CD4-positive, alpha-beta T cell treated with Interleukin-1 beta for 1 hour (primary cell): ENCODE measurements around the gene OXLD1.
A peak's percentile ranks its signal among the peaks of the same experiment; 100 is the strongest.

ENCODE experiments used
- DNase-seq, 2 donors: peaks; one replicate each; pipeline ENCODE4 v3.0.0-alpha.2; 2020 to 2022

OXLD1 gene

DNA sequence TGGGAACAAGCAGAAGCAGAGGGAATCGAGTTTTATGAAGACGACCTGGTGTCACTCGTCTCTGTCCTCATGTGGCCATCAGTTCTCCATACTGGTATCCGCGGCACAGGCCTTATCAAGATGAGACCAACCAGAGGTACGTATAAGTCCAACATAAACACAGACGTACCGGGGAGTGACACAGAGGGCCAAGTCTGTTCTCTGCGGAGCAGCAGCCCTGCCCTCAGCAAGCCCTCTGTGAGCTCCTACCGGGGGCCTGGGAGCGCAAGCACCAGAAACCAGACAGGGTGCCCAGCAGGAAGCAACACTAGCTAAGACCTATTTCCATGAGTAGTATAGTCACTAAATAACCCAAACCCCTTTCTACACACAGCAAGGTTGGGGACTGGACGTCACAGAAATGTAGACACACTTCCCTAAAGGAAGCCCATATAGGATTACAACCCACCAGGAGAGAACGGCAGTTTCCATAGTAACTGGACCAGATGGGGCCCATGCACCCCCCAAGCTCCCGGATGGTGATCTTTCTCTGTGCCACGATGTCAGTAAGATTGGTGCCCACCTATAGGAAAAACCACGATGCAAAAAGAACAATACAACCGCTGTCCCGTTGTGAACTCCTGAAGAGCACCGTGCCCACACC, 16.3 kb upstream of the OXLD1 start:
- DNase-seq, result no peak

GRCh38 chr17:81681672-81682071, 15.3 kb upstream of the OXLD1 start:
- DNase-seq, result no peak

- no peak for DNase-seq
Measured at GRCh38 chr17:81680150-81680549, 13.7 kb upstream of the OXLD1 start.

DNA sequence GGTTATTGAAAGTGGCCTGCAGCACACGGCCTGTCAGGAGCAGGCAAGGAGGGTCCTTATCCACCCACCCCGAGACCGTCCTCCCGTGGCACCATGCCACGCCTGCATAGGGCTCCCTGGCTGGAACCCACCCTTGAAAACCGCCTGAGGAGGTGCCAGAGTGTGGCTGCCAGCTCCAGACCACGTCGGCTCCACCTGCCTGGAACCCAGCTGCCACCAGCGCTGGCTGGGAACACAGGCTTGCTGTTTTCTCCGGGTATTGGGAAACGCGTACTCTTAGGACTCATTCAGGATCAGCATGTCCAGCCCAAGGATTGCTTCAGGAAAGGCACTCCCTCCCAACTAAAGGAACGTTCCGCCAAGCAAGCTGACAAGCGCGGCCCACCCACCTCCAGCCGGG, 10.5 kb upstream of the OXLD1 start:
- DNase-seq, result no peak

- peak; percentile 39 to 41 for DNase-seq
Measured at GRCh38 chr17:81675515-81676221, 9.3 kb upstream of the OXLD1 start.

DNA sequence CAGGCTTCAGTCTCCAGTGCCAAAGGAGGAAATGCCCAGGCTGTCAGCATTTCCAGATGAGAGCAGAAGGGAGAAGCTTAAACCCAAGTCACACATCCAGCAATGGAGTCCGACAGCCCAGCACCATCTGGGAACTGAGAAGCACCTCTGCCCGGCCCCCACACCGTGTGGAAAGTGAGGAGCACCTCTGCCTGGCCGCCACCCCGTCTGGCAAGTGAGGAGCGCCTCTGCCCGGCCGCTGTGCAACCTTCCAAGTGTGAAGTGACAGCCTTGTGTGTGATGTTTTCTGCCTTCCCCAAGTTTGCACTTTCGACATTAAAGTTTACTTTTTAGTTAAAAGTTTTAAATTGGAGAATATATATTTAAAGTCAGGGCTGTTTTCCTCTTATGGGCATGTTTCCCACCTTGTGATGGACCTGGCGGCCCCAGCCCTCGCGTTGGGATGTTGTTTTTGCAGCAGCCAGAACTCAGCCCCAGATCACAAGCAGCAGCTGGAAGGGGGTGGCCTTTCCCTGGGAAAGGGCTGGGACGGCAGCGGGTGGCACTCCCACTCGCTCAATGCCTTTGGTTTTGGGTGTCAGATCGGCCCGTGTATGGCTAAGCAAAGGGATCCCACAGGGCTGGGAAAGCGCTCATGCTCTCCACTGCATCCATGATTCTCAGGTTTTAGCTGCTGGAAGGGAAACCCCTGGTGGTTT, 7.3 kb upstream of the OXLD1 start:
- no peak for DNase-seq

GRCh38 chr17:81672954-81673353, 6.5 kb upstream of the OXLD1 start:
- no peak for DNase-seq

DNA sequence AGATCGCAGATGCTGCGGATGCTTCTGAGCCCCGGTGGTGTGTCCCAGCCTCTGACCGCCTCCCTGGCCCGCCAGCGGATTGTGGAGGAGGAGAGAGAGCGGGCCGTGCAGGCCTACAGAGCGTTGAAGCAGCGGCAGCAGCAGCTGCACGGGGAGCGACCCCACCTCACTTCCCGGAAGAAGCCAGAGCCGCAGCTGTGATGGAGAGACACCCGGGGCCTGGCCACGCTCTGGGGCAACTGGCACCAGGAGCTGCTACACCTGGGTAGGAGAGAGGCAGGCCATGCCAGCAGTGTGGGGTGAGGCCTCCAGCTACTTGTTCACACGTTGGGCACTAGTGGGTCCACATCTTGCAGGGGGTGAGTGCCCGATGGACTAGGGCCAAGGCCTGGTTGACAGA, 6.1 kb upstream of the OXLD1 start:
- no peak for DNase-seq

- DNase-seq, result no peak
Measured at GRCh38 chr17:81667754-81668153, 1.3 kb upstream of the OXLD1 start.

DNA sequence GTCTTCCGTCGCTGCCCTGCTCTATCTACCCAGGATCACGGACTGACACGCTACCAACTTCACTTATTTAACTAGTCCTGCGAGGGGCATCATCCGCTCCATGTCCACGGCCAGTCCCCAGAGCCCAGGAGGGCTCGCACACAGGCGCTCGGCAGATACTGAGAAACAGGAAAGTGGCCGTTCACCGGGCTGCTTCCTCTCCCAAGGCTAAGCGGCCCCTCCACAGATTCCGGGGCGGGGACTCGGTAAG, 388 bp downstream of the OXLD1 start:
- peak in 1 of 2 donors; percentile 19 for DNase-seq

DNA sequence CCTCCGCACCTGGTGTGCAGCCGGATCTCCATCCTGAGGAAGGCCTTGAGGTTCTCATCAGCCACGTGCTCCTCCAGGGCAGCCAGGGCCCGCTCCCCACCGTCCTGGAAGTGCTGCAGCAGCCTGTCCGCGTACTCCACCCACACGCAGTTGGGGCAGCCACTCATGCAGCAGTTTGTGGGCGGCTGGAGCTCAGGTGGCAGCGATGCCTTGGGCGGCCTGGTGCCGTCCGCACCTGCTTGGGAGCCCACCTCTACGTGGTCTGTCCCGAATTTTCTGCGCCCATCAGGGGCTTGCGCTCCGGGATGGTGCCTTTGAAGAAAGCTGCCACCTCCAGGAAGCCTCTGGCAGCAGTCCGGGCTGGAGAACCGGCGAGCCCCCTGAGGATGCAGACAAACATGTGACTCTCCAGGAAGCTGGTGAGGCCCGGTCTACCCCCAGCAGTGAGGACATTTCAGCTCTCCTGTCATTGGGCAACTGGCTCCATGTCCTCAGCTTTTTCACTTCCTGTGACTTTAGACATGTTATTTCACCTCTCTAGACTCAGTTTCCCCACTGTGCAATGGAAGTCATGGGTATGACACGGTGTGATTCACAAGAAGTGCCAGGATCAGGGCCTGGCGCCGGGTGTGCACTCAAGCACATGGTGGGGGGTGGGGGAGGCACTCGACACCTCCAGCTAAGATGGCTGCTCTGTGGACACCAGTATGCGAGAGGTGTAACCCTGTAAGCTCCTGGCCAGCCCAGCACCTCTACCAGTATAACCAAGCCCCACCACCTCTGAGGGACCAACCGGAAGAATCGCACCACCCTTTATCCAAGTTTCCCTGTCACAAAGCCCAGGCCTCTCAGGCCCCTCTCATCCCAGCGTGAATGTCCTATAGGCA, 957 bp downstream of the OXLD1 start:
- peak; percentile 34 to 43 for DNase-seq

- no peak for DNase-seq
Measured at GRCh38 chr17:81664051-81664470, 2.3 kb downstream of the OXLD1 start.

DNA sequence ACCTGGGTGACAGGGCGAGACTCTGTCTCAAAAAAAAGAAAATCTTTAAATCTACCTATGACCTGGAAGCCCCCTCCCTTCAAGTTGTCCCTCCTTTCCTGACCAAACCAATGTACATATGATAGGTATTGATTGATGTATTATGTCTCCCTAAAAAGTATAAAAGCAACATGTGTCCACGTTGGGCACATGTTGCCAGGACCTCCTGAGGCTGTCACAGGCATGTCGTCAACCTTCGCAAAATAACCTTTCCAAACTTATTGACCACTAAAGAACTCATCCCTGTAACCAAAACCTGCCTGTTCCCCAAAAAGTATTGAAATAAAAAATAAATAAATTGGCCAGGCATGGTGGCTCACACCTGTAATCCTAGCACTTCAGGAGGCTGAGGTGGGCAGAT, 4.4 kb downstream of the OXLD1 start:
- no peak for DNase-seq

- no peak for DNase-seq
Measured at GRCh38 chr17:81660441-81660840, 6.0 kb downstream of the OXLD1 start.

GRCh38 chr17:81659038-81659437, 7.4 kb downstream of the OXLD1 start:
- DNase-seq, result no peak

GRCh38 chr17:81656835-81657234, 9.6 kb downstream of the OXLD1 start:
- DNase-seq, result no peak

GRCh38 chr17:81656118-81656743, 10.2 kb downstream of the OXLD1 start, which contains the start of gene PDE6G:
Gene PDE6G, minus strand, starts transcription at chr17:81656542. Its CDS starts 3,237 bp downstream, at chr17:81653305.
- DNase-seq, result no peak

DNA sequence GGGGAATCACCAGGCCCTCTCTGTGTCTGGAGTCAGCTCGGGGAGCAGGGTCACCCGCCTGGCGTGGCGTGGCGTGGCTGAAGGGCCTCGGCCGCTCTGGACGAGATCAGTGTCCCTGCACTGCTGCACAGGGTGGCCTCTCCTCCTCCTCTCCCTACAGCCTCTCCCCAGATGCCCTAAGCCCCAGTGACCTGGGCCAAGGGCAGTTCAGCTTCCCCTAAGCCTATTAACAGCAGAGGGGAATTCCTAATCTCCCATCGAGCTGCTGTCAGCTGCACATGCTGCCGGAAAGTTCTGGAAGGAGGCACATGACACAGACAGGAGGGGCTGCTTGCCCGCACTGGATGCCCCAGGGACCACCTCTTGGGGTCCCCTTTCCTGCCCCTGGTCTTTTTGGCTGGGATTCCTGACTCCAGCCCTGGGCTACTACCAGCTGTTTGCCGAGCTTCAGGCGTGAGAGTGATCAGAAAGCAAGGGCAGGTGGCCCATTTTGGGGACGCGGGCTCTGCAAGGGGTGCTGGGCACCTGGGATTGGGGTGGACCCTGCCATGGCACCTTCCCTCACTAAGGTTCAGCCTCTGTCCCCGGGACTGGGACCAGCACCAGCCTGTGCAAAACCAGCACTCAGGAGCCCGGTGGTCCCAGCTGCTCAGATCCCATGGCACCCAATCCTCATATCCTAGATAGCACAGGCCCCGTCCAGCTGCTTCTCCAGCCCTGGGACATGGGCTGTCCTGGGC, 10.9 kb downstream of the OXLD1 start:
- DNase-seq, result no peak

DNA sequence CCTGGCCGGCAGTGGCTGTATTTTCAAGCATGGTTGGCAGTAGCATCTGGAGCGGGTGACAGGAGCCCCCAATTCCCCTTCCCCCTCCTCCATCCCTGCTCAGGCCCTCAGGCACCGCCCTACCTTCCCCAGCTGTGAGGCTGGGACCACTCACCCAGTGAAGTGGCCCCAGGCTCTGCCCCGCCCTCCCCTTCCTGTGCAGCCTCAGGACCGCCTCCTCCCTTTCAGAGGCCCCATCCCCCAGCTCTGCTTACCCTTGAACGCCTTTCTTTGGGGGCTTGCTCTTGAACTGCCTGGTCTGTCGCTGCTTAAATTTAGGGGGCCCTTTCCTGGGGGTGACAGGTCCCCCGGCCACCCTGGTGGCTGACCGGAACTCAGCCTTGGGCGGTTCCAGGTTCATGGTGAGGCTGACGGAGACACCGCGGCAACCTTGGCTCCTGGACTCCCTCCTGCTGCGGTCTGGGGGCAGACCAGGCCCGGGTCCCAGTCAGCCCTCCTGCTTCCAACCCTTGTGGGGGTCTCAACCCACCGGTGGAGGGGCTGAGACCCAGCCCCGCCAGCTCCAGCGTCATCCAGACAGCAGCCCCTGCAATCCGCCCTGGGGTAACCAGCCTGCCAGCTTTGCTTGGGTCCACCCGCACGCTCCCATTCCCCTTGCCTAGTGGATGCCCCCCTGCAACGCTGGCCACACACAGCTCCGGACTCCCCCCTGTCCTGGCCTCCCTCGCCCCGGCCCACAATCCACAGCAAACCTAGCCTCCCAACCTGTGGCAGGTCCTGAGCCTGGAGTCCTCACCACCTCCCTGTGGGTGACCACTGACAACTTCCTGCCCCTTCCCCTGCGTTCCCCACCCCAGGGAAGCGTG, 13.3 kb downstream of the OXLD1 start:
- DNase-seq, result peak in 1 of 2 donors; percentile 21

DNA sequence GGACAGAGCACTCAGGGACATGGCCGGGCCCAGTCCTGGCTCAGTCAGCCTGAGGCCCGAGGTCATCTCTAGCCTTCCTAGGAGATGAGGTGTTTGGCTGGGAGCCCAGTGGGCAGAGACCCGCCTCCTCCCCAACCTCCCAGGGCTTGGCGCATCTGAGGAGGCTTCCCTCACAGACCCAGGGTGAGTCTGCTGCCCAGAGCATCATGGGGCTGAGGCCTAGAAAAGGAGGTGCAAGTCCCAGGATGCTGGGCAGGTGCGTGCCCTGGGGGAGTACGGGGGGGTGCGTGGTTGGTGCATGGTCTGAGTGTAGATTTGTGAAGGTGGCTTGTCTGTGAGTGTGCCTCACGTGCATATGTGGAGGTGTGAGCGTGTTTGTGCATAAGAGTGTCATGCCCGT, 14.7 kb downstream of the OXLD1 start:
- no peak for DNase-seq

GRCh38 chr17:81650951-81651350, 15.5 kb downstream of the OXLD1 start:
- no peak for DNase-seq
